PC-3 (cell line): ENCODE data around the gene FBLN1. TPM values are rescaled to one million over a fixed set of nuclear protein-coding genes. Genes with fewer than 3 reads are reported as not detected.

ENCODE experiments used
- ATAC-seq: fragments of 200-7000 bp; cut with Tn5 transposase; 2 replicates; pipeline ENCODE4 v1.9.1; 2020; ENCODE audit warnings: mild to moderate bottlenecking, moderate library complexity
- BruUV-seq: library from RNA; stranded (reverse); fragments of 400-500 nt; replicated peaks from 2 replicates; lab custom pipeline; 2021; lab: Mats Ljungman, UMichigan
- CTCF ChIA-PET: fragments of 300-600 bp; sonication (Branson Sonifier 250); formaldehyde crosslinking; loops from one replicate; lab custom pipeline; 2022; ENCODE audit warnings: antibody characterized with exemption; lab: Charles Lee
- POLR2A ChIA-PET: fragments of 300-600 bp; sonication (Branson Sonifier 250); formaldehyde crosslinking; loops from one replicate; lab custom pipeline; 2022; ENCODE audit warnings: antibody characterized with exemption; ENCODE audit not compliant: unreplicated experiment; lab: Charles Lee
- DNase-seq: peaks from one replicate; pipeline ENCODE4 v3.0.0-alpha.2; 2015
- H2AFZ ChIP-seq: fragments of 300-600 bp; sonication (generic); 2 replicates; pipeline ENCODE4 v1.6.0; 2016; ENCODE audit warnings: antibody characterized with exemption, low read length
- H3F3A ChIP-seq: fragments of 300-600 bp; sonication (generic); one replicate; pipeline ENCODE4 v1.6.0; 2017; ENCODE audit warnings: antibody characterized with exemption, low read length, control low read depth, mild to moderate bottlenecking; ENCODE audit not compliant: unreplicated experiment
- H3K27ac ChIP-seq: fragments of 300-600 bp; sonication (generic); 2 replicates; pipeline ENCODE4 v1.5.1; 2016; ENCODE audit warnings: mild to moderate bottlenecking, low read length
- H3K27me3 ChIP-seq: fragments of 300-600 bp; sonication (generic); 2 replicates; pipeline ENCODE4 v1.6.1; 2016; ENCODE audit warnings: low read length, mixed read lengths
- H3K36me3 ChIP-seq: fragments of 300-600 bp; sonication (generic); 2 replicates; pipeline ENCODE4 v1.6.1; 2016; ENCODE audit warnings: low read depth, mixed run types, low read length, mixed read lengths
- H3K4me1 ChIP-seq: fragments of 300-600 bp; sonication (generic); 2 replicates; pipeline ENCODE4 v1.5.1; 2016; ENCODE audit warnings: low read length; ENCODE audit not compliant: insufficient read depth
- H3K4me2 ChIP-seq: fragments of 300-600 bp; sonication (generic); 2 replicates; pipeline ENCODE4 v1.6.0; 2016; ENCODE audit warnings: low read length
- H3K4me3 ChIP-seq: fragments of 300-600 bp; sonication (generic); 2 replicates; pipeline ENCODE4 v1.5.1; 2016; ENCODE audit warnings: mild to moderate bottlenecking, low read length, mixed read lengths
- H3K79me2 ChIP-seq: fragments of 300-600 bp; sonication (generic); 2 replicates; pipeline ENCODE4 v1.6.1; 2017; ENCODE audit warnings: low read length, mixed read lengths
- H3K9ac ChIP-seq: fragments of 300-600 bp; sonication (generic); 2 replicates; pipeline ENCODE4 v1.6.0; 2016; ENCODE audit warnings: mild to moderate bottlenecking, low read length
- H3K9me2 ChIP-seq: fragments of 300-600 bp; sonication (generic); replicated peaks from 2 replicates; pipeline ENCODE4 v1.6.1; 2016; ENCODE audit warnings: mixed run types, low read length, mixed read lengths
- H3K9me3 ChIP-seq: fragments of 300-600 bp; sonication (generic); 2 replicates; pipeline ENCODE4 v1.6.1; 2016; ENCODE audit warnings: low read length, mixed read lengths
- H4K20me1 ChIP-seq: fragments of 300-600 bp; sonication (generic); 2 replicates; pipeline ENCODE4 v1.6.1; 2016; ENCODE audit warnings: low read length, mixed read lengths
- CTCF ChIP-seq: fragments of 300-600 bp; sonication (generic); conservative IDR thresholded peaks from 2 replicates; pipeline ENCODE4 v1.5.1; 2017; ENCODE audit warnings: antibody characterized with exemption, low read depth, mild to moderate bottlenecking, low read length
- EZH2 ChIP-seq: fragments of 300-600 bp; sonication (generic); IDR thresholded peaks from one replicate; pipeline ENCODE4 v1.6.1; 2017; ENCODE audit warnings: antibody characterized with exemption, mild to moderate bottlenecking, low read length; ENCODE audit not compliant: unreplicated experiment
- EZH2phosphoT487 ChIP-seq: fragments of 300-600 bp; sonication (generic); IDR thresholded peaks from 2 replicates; pipeline ENCODE4 v1.6.1; 2018; ENCODE audit warnings: mild to moderate bottlenecking, antibody characterized with exemption, low read length, borderline replicate concordance
- intact Hi-C: fragments of 100-400 bp; cut with micrococcal nuclease; formaldehyde crosslinking; loops from 2 replicates; pipeline ENCODE4 v1.9.0; 2023
- total RNA-seq: library from RNA; depleted of rRNA; stranded (reverse); fragments of >200 nt; gene quantifications from 2 replicates; pipeline ENCODE4 v1.2.3, GENCODE V29; 2014

Gene FBLN1
- total RNA-seq, 1 experiment from 2014 or later: 13.4 TPM

- H4K20me1 ChIP-seq: no peaks in the 10 kb centered on the region
- H3K9ac ChIP-seq: no peak overlapping the region
- no peaks in the 10 kb centered on the region for H3K36me3 ChIP-seq
- no peak overlapping the region for H3K4me2 ChIP-seq
- no peaks in the 10 kb centered on the region for H3K79me2 ChIP-seq
- H3K9me3 ChIP-seq: no peaks in the 10 kb centered on the region
- ChIA-PET CTCF (no interaction called here), POLR2A (no interaction called here)
- TF ChIP-seq EZH2 (no peak), CTCF (no peak), EZH2phosphoT487 (no peak)
- ATAC-seq (no peak), DNase-seq (no peak)
- H3K4me1 ChIP-seq: no peaks in the 10 kb centered on the region
- no peak overlapping the region for H3K27ac ChIP-seq
- intact Hi-C loops: no loop called here
- H2AFZ ChIP-seq: no peak overlapping the region
- H3K4me3 ChIP-seq: no peak overlapping the region
- no TSS peak for BruUV-seq
- no peaks in the 10 kb centered on the region for H3K27me3 ChIP-seq
- no peaks in the 10 kb centered on the region for H3K9me2 ChIP-seq
- no peaks in the 10 kb centered on the region for H3F3A ChIP-seq
These were observed 13.0 kb downstream of the FBLN1 start for GRCh38 chr22:45515676-45516075.

- H3K79me2 ChIP-seq: no peaks in the 10 kb centered on the region
- H3K9me3 ChIP-seq: no peaks in the 10 kb centered on the region
- H3K4me3 ChIP-seq: no peak overlapping the region
- H3K9ac ChIP-seq: no peak overlapping the region
- H4K20me1 ChIP-seq: no peaks in the 10 kb centered on the region
- intact Hi-C loops: no loop called here
- H3K36me3 ChIP-seq: no peaks in the 10 kb centered on the region
- no peaks in the 10 kb centered on the region for H3K9me2 ChIP-seq
- no TSS peak for BruUV-seq
- TF ChIP-seq EZH2phosphoT487: no peak
- TF ChIP-seq EZH2: no peak
- TF ChIP-seq CTCF: no peak
- no peaks in the 10 kb centered on the region for H3F3A ChIP-seq
- ATAC-seq (no peak), DNase-seq (no peak)
- H3K27ac ChIP-seq: no peak overlapping the region
- H3K4me2 ChIP-seq: no peak overlapping the region
- no peaks in the 10 kb centered on the region for H3K27me3 ChIP-seq
- no peaks in the 10 kb centered on the region for H3K4me1 ChIP-seq
- no peak overlapping the region for H2AFZ ChIP-seq
- POLR2A ChIA-PET: no interaction called here
- CTCF ChIA-PET: no interaction called here
These were observed 13.5 kb downstream of the FBLN1 start for GRCh38 chr22:45516163-45516562.

GRCh38 chr22:45516923-45517675, 14.4 kb downstream of the FBLN1 start:
- H3K9me3 ChIP-seq: no peaks in the 10 kb centered on the region
- no peaks in the 10 kb centered on the region for H3K36me3 ChIP-seq
- H2AFZ ChIP-seq: no peak overlapping the region
- H3K4me2 ChIP-seq: no peak overlapping the region
- no peak overlapping the region for H3K27ac ChIP-seq
- H3K9ac ChIP-seq: no peak overlapping the region
- no peaks in the 10 kb centered on the region for H4K20me1 ChIP-seq
- no peak for TF ChIP-seq CTCF
- no peak for TF ChIP-seq EZH2
- TF ChIP-seq EZH2phosphoT487: no peak
- H3K79me2 ChIP-seq: no peaks in the 10 kb centered on the region
- H3K4me1 ChIP-seq: no peaks in the 10 kb centered on the region
- H3K4me3 ChIP-seq: no peak overlapping the region
- H3K27me3 ChIP-seq: no peaks in the 10 kb centered on the region
- H3K9me2 ChIP-seq: no peaks in the 10 kb centered on the region
- BruUV-seq: no TSS peak
- no peak for DNase-seq
- intact Hi-C loops: no loop called here
- CTCF ChIA-PET: no interaction called here
- POLR2A ChIA-PET: no interaction called here
- ATAC-seq: no peak
- no peaks in the 10 kb centered on the region for H3F3A ChIP-seq
